ENCODE measurements around the gene DNAJB2.

Gene DNAJB2

DNA sequence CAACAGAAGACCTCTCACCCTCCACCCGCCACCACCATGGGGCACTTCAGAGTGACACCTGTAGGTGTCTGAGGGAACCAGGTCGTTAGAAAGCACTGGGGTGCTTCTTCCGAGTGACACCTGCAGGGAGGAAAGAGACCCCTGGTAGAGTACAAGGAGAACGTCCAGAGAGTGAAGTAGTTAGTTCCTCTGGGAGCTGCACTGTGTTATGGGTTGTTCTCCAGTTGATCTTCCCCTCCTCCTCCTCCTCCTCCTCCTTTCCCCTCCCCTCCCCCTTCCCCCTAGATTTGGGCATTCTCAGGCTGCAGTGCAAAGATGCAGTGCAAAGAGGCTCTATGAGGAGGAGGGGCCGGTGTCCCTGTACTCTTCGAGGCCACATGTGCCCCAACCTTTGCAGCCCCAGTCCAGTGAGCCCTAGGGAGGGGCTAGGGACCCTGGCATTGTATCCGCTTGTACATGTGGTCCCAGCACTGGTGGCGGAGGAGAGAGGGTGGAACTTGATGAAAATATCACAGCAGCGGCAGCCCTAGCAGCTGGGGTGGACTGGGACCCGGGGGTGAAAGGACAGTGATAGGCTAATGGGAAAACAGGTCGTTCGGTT is 850 bp downstream of the DNAJB2 start:
- peaks cover 6% of the 10 kb centered on the region for H4K20me1 ChIP-seq (ENCODE audit: insufficient read depth, low read length, poor library complexity, severe bottlenecking)
- peak overlapping the region; percentile 78 for H3K4me2 ChIP-seq (ENCODE audit: low read depth, low read length, poor library complexity, severe bottlenecking)
- H3K9me2 ChIP-seq (replicated peaks; ENCODE audit: low read depth, low read length) = no peaks in the 10 kb centered on the region
- no peak for TF ChIP-seq EZH2phosphoT487 (IDR thresholded peaks at IDR 0.05; ENCODE audit: borderline replicate concordance)
- TF ChIP-seq, protein P1, sequence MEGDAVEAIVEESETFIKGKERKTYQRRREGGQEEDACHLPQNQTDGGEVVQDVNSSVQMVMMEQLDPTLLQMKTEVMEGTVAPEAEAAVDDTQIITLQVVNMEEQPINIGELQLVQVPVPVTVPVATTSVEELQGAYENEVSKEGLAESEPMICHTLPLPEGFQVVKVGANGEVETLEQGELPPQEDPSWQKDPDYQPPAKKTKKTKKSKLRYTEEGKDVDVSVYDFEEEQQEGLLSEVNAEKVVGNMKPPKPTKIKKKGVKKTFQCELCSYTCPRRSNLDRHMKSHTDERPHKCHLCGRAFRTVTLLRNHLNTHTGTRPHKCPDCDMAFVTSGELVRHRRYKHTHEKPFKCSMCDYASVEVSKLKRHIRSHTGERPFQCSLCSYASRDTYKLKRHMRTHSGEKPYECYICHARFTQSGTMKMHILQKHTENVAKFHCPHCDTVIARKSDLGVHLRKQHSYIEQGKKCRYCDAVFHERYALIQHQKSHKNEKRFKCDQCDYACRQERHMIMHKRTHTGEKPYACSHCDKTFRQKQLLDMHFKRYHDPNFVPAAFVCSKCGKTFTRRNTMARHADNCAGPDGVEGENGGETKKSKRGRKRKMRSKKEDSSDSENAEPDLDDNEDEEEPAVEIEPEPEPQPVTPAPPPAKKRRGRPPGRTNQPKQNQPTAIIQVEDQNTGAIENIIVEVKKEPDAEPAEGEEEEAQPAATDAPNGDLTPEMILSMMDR (conservative IDR thresholded peaks at IDR 0.05; ENCODE audit: low read length) = peak; percentile 31; the same call in 1 of the 2 replicates
- H3K27me3 ChIP-seq (ENCODE audit: insufficient read depth, low read length, poor library complexity, severe bottlenecking) = no peaks in the 10 kb centered on the region
- peaks cover 23% of the 10 kb centered on the region for H3K4me1 ChIP-seq (ENCODE audit: insufficient read depth, low read length, poor library complexity, severe bottlenecking)
- H3K9ac ChIP-seq (ENCODE audit: low read depth, low read length, poor library complexity, severe bottlenecking) = peak overlapping the region; percentile 76
- peaks cover 6% of the 10 kb centered on the region; the same call in 1 of the 2 replicates for H3K79me2 ChIP-seq (ENCODE audit: insufficient read depth, low read length)
- H3F3A ChIP-seq (ENCODE audit: low read depth) = no peaks in the 10 kb centered on the region
- H3K4me3 ChIP-seq (ENCODE audit: low read length, poor library complexity, severe bottlenecking) = peak overlapping the region; percentile 75
- peak overlapping the region; percentile 58; the same call in 1 of the 2 replicates for H2AFZ ChIP-seq (ENCODE audit: low read length)
- no peaks in the 10 kb centered on the region for H3K9me3 ChIP-seq (ENCODE audit: insufficient read depth, low read depth, low read length)
- no peaks in the 10 kb centered on the region; the same call in 1 of the 2 replicates for H3K36me3 ChIP-seq (ENCODE audit: insufficient read depth, low read length)

DNA sequence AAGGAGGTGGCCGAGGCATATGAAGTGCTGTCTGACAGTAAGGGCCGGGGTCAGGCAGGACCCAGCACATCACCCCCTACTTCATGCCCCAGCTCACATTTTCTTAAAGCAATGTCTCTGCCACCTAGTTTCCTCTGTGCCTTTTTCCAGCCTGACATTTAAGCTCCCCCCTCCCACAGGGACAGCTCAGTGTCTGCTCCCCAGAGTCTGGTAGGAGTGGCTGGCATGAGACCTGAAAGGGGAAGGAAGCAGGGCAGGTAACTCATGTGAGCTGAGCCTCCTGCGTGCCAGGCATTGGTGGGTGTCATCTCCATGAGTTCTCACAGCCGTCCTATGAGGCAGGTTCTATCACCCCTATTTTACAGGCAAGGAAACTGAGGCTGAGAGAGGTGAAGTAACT is 1.5 kb downstream of the DNAJB2 start:
- TF ChIP-seq, protein P1 (conservative IDR thresholded peaks at IDR 0.05; ENCODE audit: low read length) = no peak
- no peak for TF ChIP-seq EZH2phosphoT487 (IDR thresholded peaks at IDR 0.05; ENCODE audit: borderline replicate concordance)
- H3K79me2 ChIP-seq (ENCODE audit: insufficient read depth, low read length) = peaks cover 6% of the 10 kb centered on the region; the same call in 1 of the 2 replicates
- H3K9me3 ChIP-seq (ENCODE audit: insufficient read depth, low read depth, low read length) = no peaks in the 10 kb centered on the region
- H2AFZ ChIP-seq (ENCODE audit: low read length) = no peak overlapping the region
- peaks cover 6% of the 10 kb centered on the region for H4K20me1 ChIP-seq (ENCODE audit: insufficient read depth, low read length, poor library complexity, severe bottlenecking)
- peak overlapping the region; percentile 78 for H3K4me2 ChIP-seq (ENCODE audit: low read depth, low read length, poor library complexity, severe bottlenecking)
- H3K4me1 ChIP-seq (ENCODE audit: insufficient read depth, low read length, poor library complexity, severe bottlenecking) = peaks cover 23% of the 10 kb centered on the region
- H3K9ac ChIP-seq (ENCODE audit: low read depth, low read length, poor library complexity, severe bottlenecking) = no peak overlapping the region
- no peaks in the 10 kb centered on the region for H3K27me3 ChIP-seq (ENCODE audit: insufficient read depth, low read length, poor library complexity, severe bottlenecking)
- no peaks in the 10 kb centered on the region for H3F3A ChIP-seq (ENCODE audit: low read depth)
- no peaks in the 10 kb centered on the region for H3K9me2 ChIP-seq (replicated peaks; ENCODE audit: low read depth, low read length)
- H3K4me3 ChIP-seq (ENCODE audit: low read length, poor library complexity, severe bottlenecking) = peak overlapping the region; percentile 75
- H3K36me3 ChIP-seq (ENCODE audit: insufficient read depth, low read length) = no peaks in the 10 kb centered on the region; the same call in 1 of the 2 replicates

DNA sequence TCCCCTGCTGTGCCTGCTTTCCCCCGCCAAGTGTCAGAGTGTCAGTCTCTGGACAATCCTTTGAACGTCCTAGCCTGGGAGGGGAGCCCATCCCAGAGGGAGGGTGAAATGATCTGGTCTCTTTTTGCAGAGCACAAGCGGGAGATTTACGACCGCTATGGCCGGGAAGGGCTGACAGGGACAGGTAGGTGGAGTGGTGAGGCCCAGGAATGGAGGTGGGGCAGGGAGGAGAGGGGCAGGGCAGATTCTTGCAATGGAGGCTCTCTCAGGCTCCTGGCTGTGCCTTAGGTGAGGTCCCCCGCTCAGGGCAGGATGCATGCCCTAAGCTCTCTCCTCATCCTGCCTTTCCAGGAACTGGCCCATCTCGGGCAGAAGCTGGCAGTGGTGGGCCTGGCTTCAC is 2.4 kb downstream of the DNAJB2 start:
- H3F3A ChIP-seq (ENCODE audit: low read depth) = no peaks in the 10 kb centered on the region
- TF ChIP-seq, protein P1 (conservative IDR thresholded peaks at IDR 0.05; ENCODE audit: low read length) = no peak
- no peak for TF ChIP-seq EZH2phosphoT487 (IDR thresholded peaks at IDR 0.05; ENCODE audit: borderline replicate concordance)
- H4K20me1 ChIP-seq (ENCODE audit: insufficient read depth, low read length, poor library complexity, severe bottlenecking) = peaks cover 6% of the 10 kb centered on the region
- H3K9ac ChIP-seq (ENCODE audit: low read depth, low read length, poor library complexity, severe bottlenecking) = no peak overlapping the region
- no peak overlapping the region for H2AFZ ChIP-seq (ENCODE audit: low read length)
- H3K4me3 ChIP-seq (ENCODE audit: low read length, poor library complexity, severe bottlenecking) = no peak overlapping the region
- no peaks in the 10 kb centered on the region for H3K9me3 ChIP-seq (ENCODE audit: insufficient read depth, low read depth, low read length)
- no peak overlapping the region for H3K4me2 ChIP-seq (ENCODE audit: low read depth, low read length, poor library complexity, severe bottlenecking)
- peaks cover 23% of the 10 kb centered on the region for H3K4me1 ChIP-seq (ENCODE audit: insufficient read depth, low read length, poor library complexity, severe bottlenecking)
- H3K79me2 ChIP-seq (ENCODE audit: insufficient read depth, low read length) = peaks cover 6% of the 10 kb centered on the region; the same call in 1 of the 2 replicates
- H3K27me3 ChIP-seq (ENCODE audit: insufficient read depth, low read length, poor library complexity, severe bottlenecking) = no peaks in the 10 kb centered on the region
- H3K9me2 ChIP-seq (replicated peaks; ENCODE audit: low read depth, low read length) = no peaks in the 10 kb centered on the region
- no peaks in the 10 kb centered on the region; the same call in 1 of the 2 replicates for H3K36me3 ChIP-seq (ENCODE audit: insufficient read depth, low read length)
